Endothelial cell of umbilical vein (primary cell): ENCODE measurements around the gene ITGB2. TPM values are rescaled to one million over a fixed set of nuclear protein-coding genes. Genes with fewer than 3 reads are reported as not detected.

Source experiments
- BruUV-seq: library from RNA; stranded (reverse); fragments of 400-500 nt; replicated peaks from 2 replicates; lab custom pipeline; 2021; lab: Mats Ljungman, UMichigan
- CTCF ChIA-PET: fragments of 300-600, 350-600 bp; sonication (Branson Sonifier 250); formaldehyde crosslinking; loops from one replicate; lab custom pipeline; 2021; ENCODE audit warnings: antibody characterized with exemption, inconsistent platforms; lab: Charles Lee
- POLR2A ChIA-PET: fragments of 300-600, 350-600 bp; sonication (Branson Sonifier 250); formaldehyde crosslinking; loops from one replicate; lab custom pipeline; 2021; ENCODE audit warnings: antibody characterized with exemption, inconsistent platforms; lab: Charles Lee
- DNase-seq: peaks from one replicate; pipeline ENCODE4 v3.0.0-alpha.2; 2011; ENCODE audit warnings: low read depth, low spot score
- FAIRE-seq: peaks from 2 replicates; lab custom pipeline; 2011; peaks lifted over from hg19 to GRCh38; lab: Jason Lieb, UNC
- H2AFZ ChIP-seq: 2 replicates; pipeline ENCODE4 v1.6.0; 2012; ENCODE audit warnings: low read depth, low read length, control low read depth, inconsistent platforms
- H3K27ac ChIP-seq: 2 replicates; pipeline ENCODE4 v1.5.1; 2011; ENCODE audit warnings: low read depth, mild to moderate bottlenecking, control low read depth, low read length, moderate library complexity; ENCODE audit not compliant: insufficient read depth
- H3K27me3 ChIP-seq, 2 experiments: 2 replicates each; pipeline versions ENCODE4 v1.6.0 to v1.6.1; 2011; ENCODE audit warnings: low read length in 2 of 2, mixed read lengths in 1 of 2; ENCODE audit not compliant: control insufficient read depth in 2 of 2, insufficient read depth in 2 of 2
- H3K36me3 ChIP-seq, 2 experiments: 2 replicates in 1 of 2; 3 replicates in 1 of 2; pipeline ENCODE4 v1.5.1; 2011; ENCODE audit warnings: low read length in 2 of 2, mild to moderate bottlenecking in 1 of 2, moderate library complexity in 1 of 2; ENCODE audit not compliant: control insufficient read depth in 2 of 2, insufficient read depth in 2 of 2; ENCODE audit errors: extremely low read depth in 1 of 2
- H3K4me1 ChIP-seq: 3 replicates; pipeline ENCODE4 v1.5.1; 2011; ENCODE audit warnings: mild to moderate bottlenecking, low read length; ENCODE audit not compliant: control insufficient read depth, insufficient read depth; ENCODE audit errors: extremely low read depth
- H3K4me2 ChIP-seq: 2 replicates; pipeline ENCODE4 v1.6.1; 2011; ENCODE audit warnings: low read length, control low read depth, mixed read lengths; ENCODE audit not compliant: insufficient read depth
- H3K4me3 ChIP-seq, 3 experiments: fragments of 200-600 bp in 1 of 3; sonication (generic), shearing (Covaris generic) in 1 of 3; replicated peaks in 1 of 3; 2 replicates each; pipeline ENCODE4 v1.5.1; 2011 to 2016; ENCODE audit warnings: control low read depth in 3 of 3, low read length in 3 of 3, mild to moderate bottlenecking in 2 of 3, inconsistent platforms in 1 of 3, low read depth in 1 of 3, moderate library complexity in 1 of 3; ENCODE audit not compliant: insufficient read depth in 1 of 3
- H3K79me2 ChIP-seq: 2 replicates; pipeline ENCODE4 v1.6.0; 2012; ENCODE audit warnings: low read length, inconsistent platforms; ENCODE audit not compliant: control insufficient read depth, insufficient read depth
- H3K9ac ChIP-seq: replicated peaks from 2 replicates; pipeline ENCODE3; 2011; ENCODE audit warnings: low read length, control low read depth; ENCODE audit not compliant: insufficient read depth; ENCODE audit errors: extremely low read depth
- H3K9me1 ChIP-seq: replicated peaks from 3 replicates; pipeline ENCODE4 v1.6.0; 2011; ENCODE audit warnings: mild to moderate bottlenecking, low read length; ENCODE audit not compliant: control insufficient read depth, insufficient read depth; ENCODE audit errors: extremely low read depth
- H3K9me3 ChIP-seq: replicated peaks from 2 replicates; pipeline ENCODE4 v1.5.1; 2012; ENCODE audit warnings: low read length, inconsistent platforms; ENCODE audit not compliant: control insufficient read depth, insufficient read depth
- H4K20me1 ChIP-seq: replicated peaks from 2 replicates; pipeline ENCODE3; 2011; ENCODE audit warnings: mild to moderate bottlenecking, low read length; ENCODE audit not compliant: control insufficient read depth, insufficient read depth; ENCODE audit errors: extremely low read depth
- CTCF ChIP-seq, 2 donors: IDR thresholded peaks; 1 replicate in 1 of 2; 2 replicates in 1 of 2; pipeline ENCODE4 v1.5.1; 2011; ENCODE audit warnings: low read length in 2 of 2, mild to moderate bottlenecking in 2 of 2, moderate library complexity in 2 of 2, control low read depth in 1 of 2, inconsistent platforms in 1 of 2, low read depth in 1 of 2; ENCODE audit not compliant: insufficient read depth in 1 of 2; ENCODE audit errors: extremely low read depth in 1 of 2
- EZH2 ChIP-seq: IDR thresholded peaks from 2 replicates; pipeline ENCODE4 v1.6.1; 2012; ENCODE audit warnings: borderline replicate concordance, low read depth, mild to moderate bottlenecking, moderate library complexity, low read length, inconsistent platforms; ENCODE audit not compliant: severe bottlenecking
- FOS ChIP-seq: IDR thresholded peaks from 2 replicates; pipeline ENCODE4 v1.6.1; 2011; ENCODE audit warnings: mild to moderate bottlenecking, low read length, moderate library complexity, borderline replicate concordance; ENCODE audit not compliant: insufficient read depth
- GATA2 ChIP-seq: IDR thresholded peaks from 2 replicates; pipeline ENCODE4 v1.7.0; 2011; ENCODE audit warnings: low read depth, mild to moderate bottlenecking, moderate library complexity, mixed read lengths, low read length; ENCODE audit not compliant: insufficient read length, insufficient read depth
- JUN ChIP-seq: IDR thresholded peaks from 2 replicates; pipeline ENCODE4 v1.6.1; 2011; ENCODE audit warnings: borderline replicate concordance, low read depth; ENCODE audit not compliant: insufficient read length, insufficient read depth
- MAX ChIP-seq: IDR thresholded peaks from 2 replicates; pipeline ENCODE4 v1.6.1; 2011; ENCODE audit not compliant: insufficient read depth, insufficient read length
- MYC ChIP-seq: IDR thresholded peaks from one replicate; pipeline ENCODE4 v1.6.1; 2011; ENCODE audit warnings: mild to moderate bottlenecking, low read depth, low read length
- POLR2A ChIP-seq: IDR thresholded peaks from 2 replicates; pipeline ENCODE4 v1.6.1; 2012; ENCODE audit warnings: low read depth, mild to moderate bottlenecking, control low read depth, low read length
- POLR2AphosphoS5 ChIP-seq: IDR thresholded peaks from 2 replicates; pipeline ENCODE4 v1.6.1; 2012; ENCODE audit warnings: low read depth, mild to moderate bottlenecking, control low read depth, low read length, moderate library complexity; ENCODE audit not compliant: insufficient read depth
- dilution Hi-C: fragments of 300-500 bp; cut with MboI; formaldehyde crosslinking; loops from one replicate; pipeline ENCODE4 v1.15.0; 2019; ENCODE audit warnings: low sequenced_read_pairs; ENCODE audit not compliant: extremely low pct_ligation_motif_present
- intact Hi-C: fragments of 100-400 bp; cut with micrococcal nuclease; formaldehyde crosslinking; loops from one replicate; pipeline ENCODE4 v1.10.0; 2022
- polyA plus RNA-seq, 4 experiments: library from polyadenylated mRNA; depleted of rRNA in 3 of 4; stranded (reverse) in 3 of 4; unstranded in 1 of 4; fragments of >200 nt; gene quantifications; 2 replicates each; pipeline versions ENCODE4 v1.2.1 to v1.2.3, GENCODE V29; 2011 to 2012; ENCODE audit warnings: missing spikeins in 1 of 4
- total RNA-seq: library from RNA; stranded (reverse); gene quantifications from 2 replicates; pipeline ENCODE4 v1.2.3, GENCODE V29; 2021

The ITGB2 gene
- total and polyA plus RNA-seq, 2 donors (not counting 3 experiments of a cell fraction or from before 2014, with no cell fraction given) = 0.39 to 0.91 TPM

- no peak overlapping the region for H3K9ac ChIP-seq
- no peaks in the 10 kb centered on the region for H3K4me1 ChIP-seq
- no peaks in the 10 kb centered on the region for H4K20me1 ChIP-seq
- no peak for FAIRE-seq
- no peak overlapping the region for H3K27ac ChIP-seq
- H3K27me3 ChIP-seq = no peaks in the 10 kb centered on the region
- no peaks in the 10 kb centered on the region for H3K9me1 ChIP-seq
- no peak for TF ChIP-seq MYC
- no peak for TF ChIP-seq POLR2A
- TF ChIP-seq MAX = peak; percentile 51
- TF ChIP-seq EZH2 = no peak
- TF ChIP-seq GATA2 = no peak
- no TSS peak for BruUV-seq
- POLR2A ChIA-PET = no interaction called here
- intact Hi-C loops = no loop called here
- H3K79me2 ChIP-seq = no peaks in the 10 kb centered on the region
- CTCF ChIA-PET = no interaction called here
- H3K9me3 ChIP-seq = no peaks in the 10 kb centered on the region
- no peak overlapping the region for H2AFZ ChIP-seq
- no peak for DNase-seq
- no peaks in the 10 kb centered on the region for H3K36me3 ChIP-seq
- dilution Hi-C loops = no loop called here
- no peak overlapping the region for H3K4me2 ChIP-seq
- no peak overlapping the region for H3K4me3 ChIP-seq
These were observed 18.2 kb downstream of the ITGB2 start for GRCh38 chr21:44902268-44903049.

- no peaks in the 10 kb centered on the region for H3K27me3 ChIP-seq
- H3K9ac ChIP-seq = no peak overlapping the region
- dilution Hi-C loops (no loop called here), intact Hi-C loops (no loop called here)
- DNase-seq (no peak), FAIRE-seq (no peak)
- H3K9me1 ChIP-seq = no peaks in the 10 kb centered on the region
- CTCF ChIA-PET = interaction anchor here (0.9 to 1.9 kb wide), 3 partner anchors 9 to 235 kb away, joined by 3 to 5 read pairs (median 3); no protein-coding TSS in a partner anchor
- no TSS peak for BruUV-seq
- H3K9me3 ChIP-seq = no peaks in the 10 kb centered on the region
- TF ChIP-seq POLR2A (no peak), POLR2AphosphoS5 (no peak), FOS (no peak), EZH2 (no peak), MYC (no peak), GATA2 (no peak), JUN (no peak), MAX (no peak), CTCF (IDR thresholded peaks at IDR 0.05; ENCODE audit: extremely low read depth in 1 of 2, insufficient read depth in 1 of 2, low read depth in 1 of 2, low read length in 2 of 2) (no peak)
- H2AFZ ChIP-seq = no peak overlapping the region
- H3K27ac ChIP-seq = no peak overlapping the region
- no peaks in the 10 kb centered on the region for H3K4me1 ChIP-seq
- H3K4me3 ChIP-seq = no peak overlapping the region
- POLR2A ChIA-PET = no interaction called here
- no peak overlapping the region for H3K4me2 ChIP-seq
- no peaks in the 10 kb centered on the region for H4K20me1 ChIP-seq
- no peaks in the 10 kb centered on the region for H3K79me2 ChIP-seq
- H3K36me3 ChIP-seq = no peaks in the 10 kb centered on the region
These were observed 19.2 kb downstream of the ITGB2 start for GRCh38 chr21:44901391-44902074.
